Measurements from ENCODE around the gene RBAK.
A peak's percentile ranks its signal among the peaks of the same experiment; 100 is the strongest.
"Not testable (repeated sequence)": the region's sequence is repeated elsewhere in the genome, so short reads cannot be mapped to it uniquely, and the experiment has no call there.

RBAK gene

DNA sequence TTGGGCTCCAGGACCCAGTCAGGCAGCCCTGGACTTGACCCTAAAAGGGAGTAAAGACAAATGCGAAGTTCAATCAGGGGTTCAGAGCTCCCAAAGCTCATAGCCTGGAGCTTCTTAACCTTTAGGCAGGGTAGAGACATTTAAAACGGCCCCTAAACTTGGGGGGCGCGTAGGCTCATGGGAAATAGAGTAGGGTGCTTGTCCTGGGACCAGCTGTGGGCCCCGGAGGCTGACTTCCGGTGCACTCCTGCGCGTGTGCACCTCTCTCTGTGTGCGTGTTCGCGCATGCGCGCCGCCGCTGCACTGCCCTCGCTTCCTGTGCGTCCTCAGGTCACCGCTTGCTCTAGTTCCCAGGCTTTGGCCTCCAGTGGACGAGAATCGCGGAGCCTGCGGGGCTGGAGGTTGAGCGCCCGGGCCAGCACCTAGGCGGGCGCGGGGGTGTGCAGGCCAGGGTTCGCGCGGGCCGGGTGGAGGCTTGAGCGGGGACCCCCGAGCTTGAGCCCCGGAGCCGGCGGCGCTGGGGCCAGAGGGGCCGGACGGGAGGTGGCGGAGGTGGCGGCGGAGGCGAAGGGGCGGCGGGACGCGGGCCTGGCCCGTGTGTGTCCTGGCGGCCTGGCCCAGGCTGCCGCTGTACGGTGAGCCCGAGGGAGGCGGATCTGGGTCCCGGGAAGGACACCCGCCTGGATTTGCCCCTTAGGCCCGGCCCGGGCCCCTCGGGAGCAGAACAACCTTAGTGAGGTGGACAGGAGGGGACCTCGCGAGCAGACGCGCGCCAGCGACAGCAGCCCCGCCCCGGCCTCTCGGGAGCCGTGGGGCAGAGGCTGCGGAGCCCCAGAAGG is at the start of gene RBAK:
Gene RBAK (plus strand): TSS at position 303 of the 839 bp plus-strand sequence. CDS start 2,217 bp downstream, outside the sequence.
- DNase-seq (ENCODE audit: low read depth in 3 of 3): peak; percentile 76 to 90 (median 80)

- DNase-seq (ENCODE audit: low read depth in 3 of 3): no peak
These were observed 48.9 kb upstream of the RBAK start for GRCh38 chr7:4996696-4997222.

DNA sequence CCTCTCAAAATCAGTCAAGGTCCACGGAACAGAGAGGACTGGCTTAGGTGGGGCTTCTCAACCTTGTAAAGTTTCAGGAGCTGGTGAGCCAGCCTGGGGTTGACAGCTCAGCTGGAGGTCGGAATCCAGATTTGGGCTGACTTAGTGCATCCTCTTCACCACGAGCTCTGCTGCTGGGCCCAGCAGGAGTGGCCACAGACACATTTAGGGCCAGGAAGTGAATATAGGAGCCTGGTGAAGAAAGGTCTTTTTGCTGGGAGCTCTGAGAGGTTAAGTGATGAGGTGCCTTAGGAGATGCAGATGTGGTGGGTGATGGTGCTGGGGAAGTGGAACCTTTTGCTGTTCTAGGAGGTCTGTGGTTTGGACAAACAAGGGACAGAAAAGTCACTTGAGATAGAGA is 47.4 kb upstream of the RBAK start:
- DNase-seq (ENCODE audit: low read depth in 3 of 3): no peak

- no peak for DNase-seq (ENCODE audit: low read depth in 3 of 3)
These were observed 46.8 kb upstream of the RBAK start for GRCh38 chr7:4998910-4999309.

DNA sequence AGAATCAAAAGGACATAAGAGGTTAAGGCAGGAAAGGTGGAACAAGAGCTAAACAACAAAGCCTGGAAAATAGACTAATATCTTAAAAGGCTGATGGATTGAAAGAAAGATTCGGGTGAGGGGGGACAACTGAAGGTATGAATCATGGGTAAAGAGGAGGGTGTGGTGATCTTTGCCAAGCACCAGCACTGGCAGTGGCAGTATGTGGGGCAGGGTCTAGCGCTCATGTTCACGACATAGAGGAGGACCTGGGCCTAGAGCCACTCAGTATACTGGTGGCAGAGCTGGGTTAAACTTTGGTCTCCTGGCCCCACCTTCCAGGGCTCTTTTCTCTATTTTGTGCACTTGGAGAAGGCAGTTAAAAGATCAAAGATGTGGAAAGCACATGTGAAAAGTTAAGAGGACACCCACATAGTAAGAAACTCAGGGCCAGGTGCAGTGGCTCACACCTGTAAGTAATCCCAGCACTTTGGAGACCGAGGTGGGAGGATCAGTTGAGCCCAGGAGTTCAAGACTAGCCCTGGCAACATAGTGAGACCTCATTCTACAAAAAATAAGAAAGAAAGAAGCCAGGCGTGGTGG is 46.2 kb upstream of the RBAK start:
- DNase-seq (ENCODE audit: low read depth in 3 of 3): no peak

- DNase-seq (ENCODE audit: low read depth in 3 of 3): no peak
These were observed 44.7 kb upstream of the RBAK start for GRCh38 chr7:5001003-5001402.

DNA sequence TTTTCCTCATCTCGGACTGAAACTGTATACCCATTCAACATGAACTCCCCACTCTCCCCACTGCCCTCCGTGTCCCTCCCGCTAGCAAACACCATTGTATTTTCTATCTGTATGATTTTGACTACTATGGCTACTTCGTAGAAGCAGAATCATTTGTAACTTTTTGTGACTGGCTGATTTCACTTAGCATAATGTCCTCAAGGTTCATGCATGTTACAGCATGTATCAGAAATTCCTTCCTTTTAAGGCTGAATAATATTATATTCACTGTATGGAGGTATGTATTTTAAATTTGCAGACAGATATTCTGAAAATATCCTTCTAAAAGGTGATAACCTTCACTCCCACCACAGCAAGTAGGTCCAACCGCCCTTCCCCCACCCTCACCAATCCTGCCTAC is 43.7 kb upstream of the RBAK start:
- no peak for DNase-seq (ENCODE audit: low read depth in 3 of 3)

DNA sequence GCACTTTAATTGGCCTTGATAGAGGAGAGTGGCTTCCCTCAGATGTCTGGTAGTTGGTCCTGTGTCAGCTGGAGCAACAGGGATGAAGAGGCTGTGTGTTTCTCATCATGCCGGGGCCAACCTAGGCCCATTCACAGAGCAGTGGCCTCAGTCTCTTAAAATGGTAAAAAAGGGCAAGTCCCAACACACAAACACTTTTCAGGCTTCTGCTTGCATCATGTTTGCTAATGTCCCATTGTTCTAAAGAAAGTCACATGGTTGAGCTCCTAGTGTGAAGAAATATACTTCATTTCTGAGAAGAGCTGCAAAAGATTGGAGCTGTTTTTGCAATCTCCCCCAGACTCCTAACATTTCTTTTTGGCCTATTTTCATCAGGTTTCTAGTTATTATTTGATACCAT is 40.6 kb upstream of the RBAK start:
- DNase-seq (ENCODE audit: low read depth in 3 of 3): no peak

- no peak for DNase-seq (ENCODE audit: low read depth in 3 of 3)
These were observed 32.7 kb upstream of the RBAK start for GRCh38 chr7:5012985-5013384.

DNA sequence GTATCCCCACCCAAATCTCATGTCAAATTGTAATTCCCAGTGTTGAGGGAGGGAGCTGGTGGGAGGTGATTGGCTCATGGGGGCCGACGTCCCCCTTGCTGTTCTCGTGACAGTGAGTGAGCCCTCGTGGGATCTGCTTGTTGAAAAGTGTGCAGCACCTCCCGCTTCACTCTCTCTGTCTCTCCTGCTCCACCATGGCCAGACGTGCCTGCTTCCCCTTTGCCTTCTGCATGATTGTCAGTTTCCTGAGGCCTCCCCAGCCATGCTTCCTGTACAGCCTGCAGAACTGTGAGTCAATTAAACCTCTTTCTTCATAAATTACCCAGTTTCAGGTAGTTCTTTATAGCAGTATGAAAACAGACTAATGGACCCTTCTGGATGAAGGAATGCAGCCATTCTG is 29.7 kb upstream of the RBAK start:
- not testable (repeated sequence) for DNase-seq (ENCODE audit: low read depth in 3 of 3)

DNA sequence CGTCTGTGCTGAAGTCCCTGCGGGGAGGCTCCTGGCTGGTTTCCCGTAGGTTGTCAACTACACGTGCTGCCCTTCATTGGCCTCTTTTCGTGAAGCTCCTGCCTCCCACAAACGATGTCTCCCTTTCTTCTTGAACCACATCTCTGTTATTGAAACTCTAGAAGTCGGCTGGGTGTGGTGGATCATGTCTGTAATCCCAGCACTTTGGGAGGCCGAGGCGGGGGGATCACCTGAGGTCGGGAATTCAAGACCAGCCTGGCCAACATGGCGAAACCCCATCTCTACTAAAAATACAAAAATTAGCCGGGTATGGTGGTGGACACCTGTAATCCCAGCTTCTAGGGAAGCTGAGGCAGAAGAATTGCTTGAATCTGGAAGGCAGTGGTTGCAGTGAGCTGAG is 28.0 kb upstream of the RBAK start:
- DNase-seq (ENCODE audit: low read depth in 3 of 3): not testable (repeated sequence)

- no peak for DNase-seq (ENCODE audit: low read depth in 3 of 3)
These were observed 25.6 kb upstream of the RBAK start for GRCh38 chr7:5020098-5020497.

DNA sequence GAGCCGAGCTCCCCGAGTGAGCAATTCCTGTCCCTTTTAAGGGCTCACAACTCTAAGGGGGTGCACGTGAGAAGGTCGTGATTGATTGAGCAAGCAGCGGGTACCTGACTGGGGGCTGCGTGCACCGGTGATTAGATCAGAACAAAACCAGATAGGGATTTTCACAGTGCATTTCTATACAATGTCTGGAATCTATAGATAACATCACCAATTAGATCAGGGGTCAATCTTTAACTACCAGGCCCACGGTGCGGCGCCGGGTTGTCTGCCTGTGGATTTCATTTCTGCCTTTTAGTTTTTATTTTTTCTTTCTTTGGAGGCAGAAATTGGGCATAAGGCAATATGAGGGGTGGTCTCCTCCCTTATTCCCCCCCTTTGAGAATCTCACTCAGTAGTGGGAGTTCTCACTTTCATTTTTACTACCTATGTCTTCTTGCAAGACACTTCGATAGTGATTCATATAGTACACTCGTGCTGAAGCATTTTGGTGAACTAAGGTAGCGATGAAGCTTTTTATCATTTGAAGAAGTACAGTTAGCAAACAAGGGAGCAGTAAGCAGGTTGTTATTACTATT is 24.6 kb upstream of the RBAK start:
- not testable (repeated sequence) for DNase-seq (ENCODE audit: low read depth in 3 of 3)

- not testable (repeated sequence) for DNase-seq (ENCODE audit: low read depth in 3 of 3)
These were observed 22.0 kb upstream of the RBAK start for GRCh38 chr7:5023626-5024025.

- not testable (repeated sequence) for DNase-seq (ENCODE audit: low read depth in 3 of 3)
These were observed 17.8 kb upstream of the RBAK start for GRCh38 chr7:5027796-5028410.

DNA sequence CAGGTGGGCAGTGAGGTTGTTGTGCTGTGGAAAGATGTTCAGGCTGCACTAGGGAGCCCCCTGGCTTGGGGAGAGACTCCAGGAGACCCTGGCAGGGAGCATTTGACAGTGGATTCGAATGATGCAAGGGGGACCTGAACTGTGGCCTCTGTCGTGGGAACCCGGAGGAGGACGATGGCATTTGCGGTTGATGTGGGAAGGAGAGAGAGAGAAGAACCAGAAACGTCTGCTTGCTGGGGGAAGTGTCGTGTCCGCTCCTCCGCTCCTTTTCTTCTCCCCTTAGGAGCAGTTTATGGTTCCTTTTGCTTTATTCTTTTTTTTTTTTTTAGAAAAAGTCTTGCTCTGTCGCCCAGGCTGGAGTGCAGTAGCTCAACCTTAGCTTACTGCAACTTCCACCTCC is 12.5 kb upstream of the RBAK start:
- not testable (repeated sequence) for DNase-seq (ENCODE audit: low read depth in 3 of 3)

GRCh38 chr7:5035276-5035675 is 10.4 kb upstream of the RBAK start:
- no peak for DNase-seq (ENCODE audit: low read depth in 3 of 3)

- DNase-seq (ENCODE audit: low read depth in 3 of 3): no peak
These were observed 9.2 kb upstream of the RBAK start for GRCh38 chr7:5036446-5036845.

DNA sequence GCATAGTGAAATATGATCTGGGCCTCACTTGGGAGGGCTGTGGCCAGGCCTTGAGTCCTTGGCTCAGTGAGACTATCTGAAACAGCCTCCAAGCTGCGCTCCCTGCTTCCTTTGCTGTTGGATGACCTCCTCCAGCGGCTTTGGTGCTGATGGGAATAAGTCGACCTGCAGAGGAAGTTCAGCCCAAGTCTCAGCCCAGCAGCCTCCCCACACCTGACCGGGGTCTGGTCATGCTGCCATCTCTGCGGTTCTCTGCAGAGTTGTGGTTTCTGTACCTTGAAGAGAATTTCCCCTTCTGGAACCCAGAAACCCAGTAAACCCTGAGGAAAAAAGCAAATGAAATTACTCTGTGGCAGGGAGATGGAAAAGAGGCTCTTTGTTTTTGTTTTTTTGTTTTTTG is 4.6 kb upstream of the RBAK start:
- no peak for DNase-seq (ENCODE audit: low read depth in 3 of 3)

- DNase-seq (ENCODE audit: low read depth in 3 of 3): no peak
These were observed 2.0 kb upstream of the RBAK start for GRCh38 chr7:5043661-5044060.

- not testable (repeated sequence) for DNase-seq (ENCODE audit: low read depth in 3 of 3)
These were observed 705 bp downstream of the RBAK start for GRCh38 chr7:5046397-5046732.

DNA sequence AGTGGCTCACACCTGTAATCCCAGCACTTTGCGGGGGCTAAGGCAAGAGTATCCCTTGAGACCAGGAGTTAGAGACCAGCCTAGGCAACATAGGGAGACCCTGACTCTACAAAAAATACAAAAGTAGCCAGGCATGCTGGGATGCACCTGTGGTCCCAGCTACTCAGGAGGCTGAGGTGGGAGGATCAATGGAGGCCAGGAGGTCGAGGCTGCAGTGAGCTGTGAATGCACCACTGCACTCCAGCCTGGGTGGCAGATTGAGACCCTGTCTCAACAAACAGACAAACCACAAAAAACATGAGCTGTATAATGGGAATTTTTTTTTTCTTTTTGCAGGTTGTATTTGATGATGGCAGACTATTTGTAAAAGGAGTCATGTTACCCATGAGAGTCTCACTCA is 1.5 kb downstream of the RBAK start:
- DNase-seq (ENCODE audit: low read depth in 3 of 3): not testable (repeated sequence)

Data from stimulated activated CD4-positive, alpha-beta T cell treated with anti-CD3 and anti-CD28 coated beads, TNF-alpha, amount 100 ng/mL, for 24 hours (primary cell).